ENCODE results near the gene TRIM66. TPM values are rescaled to one million over a fixed set of nuclear protein-coding genes. Genes with fewer than 3 reads are reported as not detected.

TRIM66 gene
- total and polyA plus RNA-seq, 2 donors (not counting 3 experiments of a cell fraction or from before 2014, with no cell fraction given), result 5.5 to 11.7 TPM

DNA sequence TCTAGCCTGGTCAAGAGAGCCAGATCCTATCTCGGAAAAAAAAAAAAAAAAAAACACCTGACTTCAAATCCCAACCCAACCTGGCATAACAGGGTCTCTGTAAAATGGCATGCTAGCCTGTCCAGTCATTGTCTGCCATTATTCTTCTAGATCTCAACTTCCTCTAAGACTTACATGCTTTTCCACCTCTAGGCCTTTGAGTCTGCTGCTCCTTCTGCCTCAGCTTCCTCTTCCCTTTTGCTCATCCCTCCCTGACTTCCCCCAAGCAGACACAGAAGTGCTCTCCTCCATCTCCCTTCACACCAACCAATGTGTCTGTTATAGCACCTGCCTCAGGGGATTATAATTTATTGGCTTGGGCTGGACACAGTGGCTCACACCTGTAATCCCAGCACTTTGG lies 96.3 kb downstream of the TRIM66 start:
- TF ChIP-seq POLR2AphosphoS5 (IDR thresholded peaks at IDR 0.05; ENCODE audit: insufficient read depth, low read depth, low read length), result no peak
- TF ChIP-seq, protein P1, sequence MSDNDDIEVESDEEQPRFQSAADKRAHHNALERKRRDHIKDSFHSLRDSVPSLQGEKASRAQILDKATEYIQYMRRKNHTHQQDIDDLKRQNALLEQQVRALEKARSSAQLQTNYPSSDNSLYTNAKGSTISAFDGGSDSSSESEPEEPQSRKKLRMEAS (IDR thresholded peaks at IDR 0.05; ENCODE audit: insufficient read depth, insufficient read length), result no peak
- no peak for TF ChIP-seq FOS (IDR thresholded peaks at IDR 0.05; ENCODE audit: borderline replicate concordance, insufficient read depth, low read length)
- TF ChIP-seq POLR2A (IDR thresholded peaks at IDR 0.05; ENCODE audit: low read depth, low read length), result no peak
- no peak for TF ChIP-seq JUN (IDR thresholded peaks at IDR 0.05; ENCODE audit: borderline replicate concordance, insufficient read depth, insufficient read length, low read depth)
- no peak for TF ChIP-seq GATA2 (IDR thresholded peaks at IDR 0.05; ENCODE audit: insufficient read depth, insufficient read length, low read depth, low read length)
- no peak for TF ChIP-seq EZH2 (IDR thresholded peaks at IDR 0.05; ENCODE audit: borderline replicate concordance, low read depth, low read length, severe bottlenecking)
- TF ChIP-seq MYC (IDR thresholded peaks at IDR 0.05; ENCODE audit: low read depth, low read length), result no peak
- TF ChIP-seq, protein P2, sequence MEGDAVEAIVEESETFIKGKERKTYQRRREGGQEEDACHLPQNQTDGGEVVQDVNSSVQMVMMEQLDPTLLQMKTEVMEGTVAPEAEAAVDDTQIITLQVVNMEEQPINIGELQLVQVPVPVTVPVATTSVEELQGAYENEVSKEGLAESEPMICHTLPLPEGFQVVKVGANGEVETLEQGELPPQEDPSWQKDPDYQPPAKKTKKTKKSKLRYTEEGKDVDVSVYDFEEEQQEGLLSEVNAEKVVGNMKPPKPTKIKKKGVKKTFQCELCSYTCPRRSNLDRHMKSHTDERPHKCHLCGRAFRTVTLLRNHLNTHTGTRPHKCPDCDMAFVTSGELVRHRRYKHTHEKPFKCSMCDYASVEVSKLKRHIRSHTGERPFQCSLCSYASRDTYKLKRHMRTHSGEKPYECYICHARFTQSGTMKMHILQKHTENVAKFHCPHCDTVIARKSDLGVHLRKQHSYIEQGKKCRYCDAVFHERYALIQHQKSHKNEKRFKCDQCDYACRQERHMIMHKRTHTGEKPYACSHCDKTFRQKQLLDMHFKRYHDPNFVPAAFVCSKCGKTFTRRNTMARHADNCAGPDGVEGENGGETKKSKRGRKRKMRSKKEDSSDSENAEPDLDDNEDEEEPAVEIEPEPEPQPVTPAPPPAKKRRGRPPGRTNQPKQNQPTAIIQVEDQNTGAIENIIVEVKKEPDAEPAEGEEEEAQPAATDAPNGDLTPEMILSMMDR (IDR thresholded peaks at IDR 0.05; ENCODE audit: extremely low read depth in 1 of 2, insufficient read depth in 1 of 2, low read depth in 1 of 2, low read length in 2 of 2), result no peak
- peaks cover 2 to 6% of the 10 kb centered on the region in 2 experiments for H3K27me3 ChIP-seq (ENCODE audit: control insufficient read depth in 2 of 2, insufficient read depth in 2 of 2, low read length in 2 of 2)
- no peak overlapping the region for H3K27ac ChIP-seq (ENCODE audit: insufficient read depth, low read depth, low read length)
- intact Hi-C loops (cut with micrococcal nuclease), result no loop called here
- no peak overlapping the region for H2AFZ ChIP-seq (ENCODE audit: low read depth, low read length)
- no peaks in the 10 kb centered on the region for H3K79me2 ChIP-seq (ENCODE audit: control insufficient read depth, insufficient read depth, low read length)
- no peak for FAIRE-seq
- H3K36me3 ChIP-seq (ENCODE audit: control insufficient read depth in 2 of 2, extremely low read depth in 1 of 2, insufficient read depth in 2 of 2, low read length in 2 of 2), result no peaks in the 10 kb centered on the region
- H3K4me2 ChIP-seq (ENCODE audit: insufficient read depth, low read length), result no peak overlapping the region
- no peaks in the 10 kb centered on the region for H3K4me1 ChIP-seq (ENCODE audit: control insufficient read depth, extremely low read depth, insufficient read depth, low read length)
- H3K4me3 ChIP-seq (replicated peaks in 1 of 3; ENCODE audit: insufficient read depth in 1 of 3, low read depth in 1 of 3, low read length in 3 of 3), result no peak overlapping the region
- no peaks in the 10 kb centered on the region for H3K9me3 ChIP-seq (replicated peaks; ENCODE audit: control insufficient read depth, insufficient read depth, low read length)
- no peaks in the 10 kb centered on the region for H3K9me1 ChIP-seq (replicated peaks; ENCODE audit: control insufficient read depth, extremely low read depth, insufficient read depth, low read length)
- ChIA-PET CTCF (no interaction called here), POLR2A (no interaction called here)
- DNase-seq (ENCODE audit: low read depth, low spot score), result no peak
- no peak overlapping the region for H3K9ac ChIP-seq (replicated peaks; ENCODE audit: extremely low read depth, insufficient read depth, low read length)
- H4K20me1 ChIP-seq (replicated peaks; ENCODE audit: control insufficient read depth, extremely low read depth, insufficient read depth, low read length), result no peaks in the 10 kb centered on the region
- dilution Hi-C loops (cut with MboI; ENCODE audit: extremely low pct_ligation_motif_present, low sequenced_read_pairs), result no loop called here
- BruUV-seq (replicated peaks), result no TSS peak

Measured in endothelial cell of umbilical vein (primary cell).